ENCODE data around the gene PLCH2. TPM values are rescaled to one million over a fixed set of nuclear protein-coding genes. Genes with fewer than 3 reads are reported as not detected.

The PLCH2 gene
- total and polyA plus RNA-seq, 10 of the 15 experiments (the other 5 are each of a cell fraction or from before 2014, with no cell fraction given): 0.03 to 0.73 (median 0.24) TPM; not detected in 3

GRCh38 chr1:2431103-2431502 lies 45.0 kb upstream of the PLCH2 start:
- CTCF ChIA-PET: no interaction called here
- no peak for FAIRE-seq
- no peak overlapping the region for H3K9ac ChIP-seq (ENCODE audit: control insufficient read depth, insufficient read depth, low read length)

More at GRCh38 chr1:2431103-2431502, 45.0 kb upstream of the PLCH2 start:
- no peaks in the 10 kb centered on the region for H3K4me1 ChIP-seq (ENCODE audit: control insufficient read depth, insufficient read depth, low read length)
- in situ Hi-C loops (cut with MboI) (no loop called here), intact Hi-C loops (cut with micrococcal nuclease; ENCODE audit: unreplicated experiment) (no loop called here)
- no peaks in the 10 kb centered on the region for H3K79me2 ChIP-seq (ENCODE audit: control insufficient read depth, insufficient read depth, low read length)
- no TSS peak for BruUV-seq (replicated peaks)
- TF ChIP-seq NFXL1 (IDR thresholded peaks at IDR 0.05; ENCODE audit: borderline replicate concordance) (no peak), CBX5 (IDR thresholded peaks at IDR 0.05; ENCODE audit: low read depth) (no peak), CHD2 (IDR thresholded peaks at IDR 0.05; ENCODE audit: borderline replicate concordance, low read depth, low read length) (no peak), SUZ12 (IDR thresholded peaks at IDR 0.05; ENCODE audit: unreplicated experiment) (no peak), KAT2A (conservative IDR thresholded peaks at IDR 0.05; ENCODE audit: control insufficient read depth, low read depth, low read length) (no peak), DPF2 (IDR thresholded peaks at IDR 0.05) (no peak), ATF2 (IDR thresholded peaks at IDR 0.05; ENCODE audit: low read length) (no peak), ESRRA (IDR thresholded peaks at IDR 0.05; ENCODE audit: low read length) (no peak), NFYB (IDR thresholded peaks at IDR 0.05; ENCODE audit: insufficient read depth, low read depth, low read length) (no peak), ATF7 (IDR thresholded peaks at IDR 0.05; ENCODE audit: low read depth) (no peak), ZBED1 (IDR thresholded peaks at IDR 0.05; ENCODE audit: borderline replicate concordance) (no peak), GATAD2B (conservative IDR thresholded peaks at IDR 0.05; ENCODE audit: low read depth) (no peak), SUPT20H (IDR thresholded peaks at IDR 0.05; ENCODE audit: borderline replicate concordance, control insufficient read depth, low read depth, low read length) (no peak), ELK1 (IDR thresholded peaks at IDR 0.05; ENCODE audit: low read depth, low read length) (no peak), KLF5 (IDR thresholded peaks at IDR 0.05; ENCODE audit: partially characterized antibody) (no peak), SMAD5 (IDR thresholded peaks at IDR 0.05; ENCODE audit: low read depth) (no peak), WRNIP1 (IDR thresholded peaks at IDR 0.05; ENCODE audit: borderline replicate concordance, low read depth, low read length) (no peak), NR2C1 (IDR thresholded peaks at IDR 0.05) (no peak), RB1 (IDR thresholded peaks at IDR 0.05; ENCODE audit: borderline replicate concordance) (no peak)
- TF ChIP-seq, protein P1, sequence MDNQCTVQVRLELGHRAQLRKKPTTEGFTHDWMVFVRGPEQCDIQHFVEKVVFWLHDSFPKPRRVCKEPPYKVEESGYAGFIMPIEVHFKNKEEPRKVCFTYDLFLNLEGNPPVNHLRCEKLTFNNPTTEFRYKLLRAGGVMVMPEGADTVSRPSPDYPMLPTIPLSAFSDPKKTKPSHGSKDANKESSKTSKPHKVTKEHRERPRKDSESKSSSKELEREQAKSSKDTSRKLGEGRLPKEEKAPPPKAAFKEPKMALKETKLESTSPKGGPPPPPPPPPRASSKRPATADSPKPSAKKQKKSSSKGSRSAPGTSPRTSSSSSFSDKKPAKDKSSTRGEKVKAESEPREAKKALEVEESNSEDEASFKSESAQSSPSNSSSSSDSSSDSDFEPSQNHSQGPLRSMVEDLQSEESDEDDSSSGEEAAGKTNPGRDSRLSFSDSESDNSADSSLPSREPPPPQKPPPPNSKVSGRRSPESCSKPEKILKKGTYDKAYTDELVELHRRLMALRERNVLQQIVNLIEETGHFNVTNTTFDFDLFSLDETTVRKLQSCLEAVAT (IDR thresholded peaks at IDR 0.05): no peak
- RAD21 ChIA-PET (ENCODE audit: unreplicated experiment): no interaction called here
- H4K20me1 ChIP-seq (ENCODE audit: control insufficient read depth, insufficient read depth): no peaks in the 10 kb centered on the region
- 17% methylated on average over 16 of the region's 16 CpGs for WGBS (ENCODE audit: insufficient coverage, insufficient replicate concordance, low lambda C conversion rate, missing lambda C conversion rate)
- DNase-seq (ENCODE audit: low read depth, low spot score) (no peak), ATAC-seq (no peak)
- peaks cover 4% of the 10 kb centered on the region; the same call in 1 of the 3 replicates for H3K9me3 ChIP-seq (replicated peaks; ENCODE audit: control insufficient read depth, insufficient read depth, low read length)
- H3K27ac ChIP-seq (ENCODE audit: control insufficient read depth, insufficient read depth): no peak overlapping the region
- SMC1A ChIA-PET (ENCODE audit: uncharacterized antibody, unreplicated experiment): no interaction called here
- H2AFZ ChIP-seq (ENCODE audit: control insufficient read depth, low read depth, low read length): no peak overlapping the region
- no peaks in the 10 kb centered on the region; a peak in 2 of 4 replicates for H3K27me3 ChIP-seq (replicated peaks in 1 of 2; ENCODE audit: control insufficient read depth in 2 of 2, insufficient read depth in 2 of 2, low read length in 1 of 2)
- H3K4me2 ChIP-seq (ENCODE audit: control insufficient read depth, insufficient read depth): no peak overlapping the region
- H3K4me3 ChIP-seq: no peak overlapping the region
- no peaks in the 10 kb centered on the region for H3K36me3 ChIP-seq (ENCODE audit: control insufficient read depth in 2 of 2, insufficient read depth in 2 of 2, low read length in 1 of 2)
- POLR2A ChIA-PET: no interaction called here

Measured in GM12878 (cell line).